Suppressor macrophage treated with lipopolysaccharide for 4 hours (primary cell): ENCODE data around the gene TTLL10.

Experiments used
- DNase-seq: peaks from one replicate; pipeline ENCODE4 v3.0.0-alpha.2; 2020

TTLL10 gene

GRCh38 chr1:1238702-1239178 lies 65.1 kb downstream of the TTLL10 start:
- DNase-seq = no peak

GRCh38 chr1:1239227-1239613 lies 65.5 kb downstream of the TTLL10 start:
- DNase-seq = no peak

- no peak for DNase-seq
Observed at GRCh38 chr1:1239614-1240347, 66.1 kb downstream of the TTLL10 start.

- no peak for DNase-seq
Observed at GRCh38 chr1:1240348-1240732, 66.7 kb downstream of the TTLL10 start.

- DNase-seq = no peak
Observed at GRCh38 chr1:1240822-1241587, 67.3 kb downstream of the TTLL10 start.

GRCh38 chr1:1241588-1242219 lies 68.0 kb downstream of the TTLL10 start:
- no peak for DNase-seq

GRCh38 chr1:1242461-1243265 lies 69.0 kb downstream of the TTLL10 start:
- no peak for DNase-seq

- DNase-seq = no peak
Observed at GRCh38 chr1:1243266-1243660, 69.6 kb downstream of the TTLL10 start.

GRCh38 chr1:1243807-1244191 lies 70.1 kb downstream of the TTLL10 start:
- DNase-seq = no peak

GRCh38 chr1:1244192-1244811 lies 70.6 kb downstream of the TTLL10 start:
- DNase-seq = no peak

GRCh38 chr1:1245178-1245816 lies 71.6 kb downstream of the TTLL10 start:
- DNase-seq = no peak

GRCh38 chr1:1245817-1246576 lies 72.3 kb downstream of the TTLL10 start:
- no peak for DNase-seq

- no peak for DNase-seq
Observed at GRCh38 chr1:1246577-1247340, 73.1 kb downstream of the TTLL10 start, which contains the start of gene C1QTNF12. C1QTNF12 (minus strand) TSS chr1:1246722; CDS start chr1:1246690, 32 bp downstream.

- DNase-seq = no peak
Observed at GRCh38 chr1:1247341-1247913, 73.7 kb downstream of the TTLL10 start.
